BJ (cell line): ENCODE results near the gene MED17. TPM values are rescaled to one million over a fixed set of nuclear protein-coding genes. Genes with fewer than 3 reads are reported as not detected.
A peak's percentile ranks its signal among the peaks of the same experiment; 100 is the strongest.

ENCODE experiments used
- CTCF ChIA-PET: fragments of 350-600 bp; formaldehyde crosslinking; extraction: SDS; loops from one replicate; lab custom pipeline; 2021; ENCODE audit warnings: antibody characterized with exemption, inconsistent platforms; lab: Yijun Ruan, JAX
- POLR2A ChIA-PET: fragments of 300-600 bp; sonication (Branson Sonifier 250); formaldehyde crosslinking; extraction: SDS; loops from one replicate; lab custom pipeline; 2021; ENCODE audit warnings: antibody characterized with exemption; lab: Charles Lee
- DNase-seq: peaks from one replicate; pipeline ENCODE4 v3.0.0-alpha.2; 2011; ENCODE audit warnings: low read depth
- H3K27me3 ChIP-seq: 2 replicates; pipeline ENCODE4 v1.6.0; 2011; ENCODE audit warnings: low read length; ENCODE audit not compliant: control insufficient read depth, insufficient read depth
- H3K36me3 ChIP-seq: 2 replicates; pipeline ENCODE4 v1.5.1; 2011; ENCODE audit warnings: low read length; ENCODE audit not compliant: control insufficient read depth, insufficient read depth
- H3K4me3 ChIP-seq: 2 replicates; pipeline ENCODE4 v1.5.1; 2011; ENCODE audit warnings: low read depth, mild to moderate bottlenecking, control low read depth, low read length
- CTCF ChIP-seq: IDR thresholded peaks from 2 replicates; pipeline ENCODE4 v1.5.1; 2011; ENCODE audit warnings: low read depth, mild to moderate bottlenecking, control low read depth, inconsistent platforms, low read length, moderate library complexity; ENCODE audit not compliant: insufficient read depth
- polyA plus RNA-seq: library from polyadenylated mRNA; depleted of rRNA; stranded (reverse); fragments of >200 nt; gene quantifications from 2 replicates; pipeline ENCODE4 v1.2.3, GENCODE V29; 2011

MED17 gene
- polyA plus RNA-seq, 1 experiment: 10.4 TPM

GRCh38 chr11:93849751-93850593 is 65.9 kb downstream of the MED17 start:
- ChIA-PET CTCF (no interaction called here), POLR2A (interaction anchor here (0.6 to 0.7 kb wide), 2 partner anchors 7 to 12 kb away, joined by 3 to 5 read pairs; no protein-coding TSS in a partner anchor)
- H3K36me3 ChIP-seq: no peaks in the 10 kb centered on the region
- peak; percentile 13; the same call in 1 of the 2 replicates for TF ChIP-seq CTCF
- no peak for DNase-seq
- no peaks in the 10 kb centered on the region for H3K27me3 ChIP-seq
- peak overlapping the region; percentile 41 for H3K4me3 ChIP-seq

GRCh38 chr11:93850594-93851018 is 66.5 kb downstream of the MED17 start, which contains the start of gene VSTM5:
Gene VSTM5 (minus strand): TSS chr11:93850618. CDS start chr11:93850502, 116 bp downstream.
- no peak for DNase-seq
- Histone ChIP-seq H3K4me3 (peak within 1 kb of the TSS; percentile 41), H3K36me3 (no peaks in the 10 kb centered on the region), H3K27me3 (no peaks in the 10 kb centered on the region)
- POLR2A ChIA-PET: interaction anchor here (0.6 kb wide), 1 partner anchor 13 kb away, joined by 3 read pairs; no protein-coding TSS in a partner anchor
- CTCF ChIA-PET: no interaction called here
- TF ChIP-seq CTCF: no peak

- POLR2A ChIA-PET: no interaction called here
- CTCF ChIA-PET: no interaction called here
- Histone ChIP-seq H3K36me3 (no peaks in the 10 kb centered on the region), H3K27me3 (no peaks in the 10 kb centered on the region), H3K4me3 (no peak overlapping the region)
- TF ChIP-seq CTCF: no peak
- DNase-seq: no peak
These were observed 68.2 kb downstream of the MED17 start for GRCh38 chr11:93852242-93852641.

GRCh38 chr11:93857413-93858120 is 73.5 kb downstream of the MED17 start:
- Histone ChIP-seq H3K36me3 (no peaks in the 10 kb centered on the region), H3K27me3 (no peaks in the 10 kb centered on the region), H3K4me3 (no peak overlapping the region)
- TF ChIP-seq CTCF: no peak
- no peak for DNase-seq
- POLR2A ChIA-PET: interaction anchor here (0.6 kb wide), 1 partner anchor 8 kb away, joined by 5 read pairs; no protein-coding TSS in a partner anchor
- CTCF ChIA-PET: interaction anchor here (0.7 to 1.1 kb wide), 2 partner anchors 9 to 19 kb away, joined by 3 read pairs; no protein-coding TSS in a partner anchor
